Tibial artery (tissue), 4 donors: ENCODE data around the gene C6orf141.
"Not testable (repeated sequence)": the region's sequence is repeated elsewhere in the genome, so short reads cannot be mapped to it uniquely, and the experiment has no call there.

Experiments used
- DNase-seq, 2 donors: peaks; one replicate each; pipeline ENCODE4 v3.0.0-alpha.2; 2019
- H3K27ac ChIP-seq, 2 donors: fragments of 200-600 bp; sonication (generic) in 1 of 2; 1 replicate in 1 of 2; 2 replicates in 1 of 2; pipeline ENCODE4 v1.5.1; 2018 to 2019; ENCODE audit warnings: mild to moderate bottlenecking in 1 of 2
- H3K27me3 ChIP-seq, 2 donors: fragments of 200-600 bp; sonication (generic) in 1 of 2; one replicate each; pipeline versions ENCODE4 v1.5.1 to v1.6.0; 2016 to 2019
- H3K36me3 ChIP-seq, 3 donors: fragments of 200-600 bp; sonication (generic) in 2 of 3; one replicate each; pipeline ENCODE4 v1.5.1; 2016 to 2019; ENCODE audit warnings: mild to moderate bottlenecking in 2 of 3
- H3K4me1 ChIP-seq, 4 donors: fragments of 200-600 bp; sonication (generic) in 2 of 4; 1 replicate in 3 of 4; 2 replicates in 1 of 4; pipeline ENCODE4 v1.5.1; 2016 to 2019
- H3K4me3 ChIP-seq, 2 donors: fragments of 200-600 bp; sonication (generic) in 1 of 2; 1 replicate in 1 of 2; 2 replicates in 1 of 2; pipeline ENCODE4 v1.5.1; 2018 to 2019; ENCODE audit warnings: mild to moderate bottlenecking in 2 of 2
- H3K9me3 ChIP-seq, 3 donors: fragments of 200-600 bp; sonication (generic) in 1 of 3; one replicate each; pipeline ENCODE4 v1.5.1; 2016 to 2019
- CTCF ChIP-seq, 2 experiments: fragments of 200-600 bp in 1 of 2; fragments of 450-650 bp in 1 of 2; IDR thresholded peaks; one replicate each; pipeline ENCODE4 v1.5.1; 2017 to 2019; ENCODE audit warnings: antibody characterized with exemption in 2 of 2, mild to moderate bottlenecking in 1 of 2, moderate library complexity in 1 of 2
- intact Hi-C: fragments of 100-400 bp; cut with DNase I; formaldehyde crosslinking; loops from one replicate; pipeline ENCODE4 v1.15.0; 2023; ENCODE audit warnings: low total_unique reads

Gene C6orf141

GRCh38 chr6:49576618-49577017, 26.1 kb downstream of the C6orf141 start:
- Histone ChIP-seq H3K9me3 (no peaks in the 10 kb centered on the region), H3K27ac (no peak overlapping the region), H3K27me3 (no peaks in the 10 kb centered on the region), H3K4me3 (no peak overlapping the region), H3K4me1 (no peaks in the 10 kb centered on the region), H3K36me3 (no peaks in the 10 kb centered on the region)
- DNase-seq, result no peak
- no peak for TF ChIP-seq CTCF (IDR thresholded peaks at IDR 0.05)
- intact Hi-C loops, result no loop called here

- Histone ChIP-seq H3K4me1 (no peaks in the 10 kb centered on the region), H3K27ac (no peak overlapping the region), H3K9me3 (no peaks in the 10 kb centered on the region), H3K36me3 (no peaks in the 10 kb centered on the region), H3K27me3 (no peaks in the 10 kb centered on the region), H3K4me3 (no peak overlapping the region)
- intact Hi-C loops, result no loop called here
- no peak for TF ChIP-seq CTCF (IDR thresholded peaks at IDR 0.05)
- DNase-seq, result no peak
Measured at GRCh38 chr6:49579649-49580048, 29.2 kb downstream of the C6orf141 start.

GRCh38 chr6:49582529-49582928, 32.1 kb downstream of the C6orf141 start:
- H3K27ac ChIP-seq, result no peak overlapping the region
- no peaks in the 10 kb centered on the region for H3K4me1 ChIP-seq
- no peaks in the 10 kb centered on the region for H3K27me3 ChIP-seq
- H3K36me3 ChIP-seq, result no peaks in the 10 kb centered on the region
- intact Hi-C loops, result no loop called here
- no peak for TF ChIP-seq CTCF (IDR thresholded peaks at IDR 0.05)
- DNase-seq, result no peak
- no peak overlapping the region for H3K4me3 ChIP-seq
- H3K9me3 ChIP-seq, result no peaks in the 10 kb centered on the region

GRCh38 chr6:49587262-49587661, 36.8 kb downstream of the C6orf141 start:
- H3K36me3 ChIP-seq, H3K9me3 ChIP-seq, H3K27me3 ChIP-seq, DNase-seq, H3K4me3 ChIP-seq, H3K4me1 ChIP-seq, H3K27ac ChIP-seq, intact Hi-C loops: not testable (repeated sequence)
